GM12891 (cell line): ENCODE results near the gene NR6A1.

ENCODE experiments used
- DNase-seq: peaks from one replicate; pipeline ENCODE4 v3.0.0; 2011; ENCODE audit warnings: low spot score; ENCODE audit not compliant: insufficient read length
- FAIRE-seq: peaks from 2 replicates; lab custom pipeline; 2011; peaks lifted over from hg19 to GRCh38; lab: Jason Lieb, UNC
- PAX5 ChIP-seq: IDR thresholded peaks from 2 replicates; pipeline ENCODE4 v1.6.1; 2011; ENCODE audit warnings: low read length, moderate library complexity, mild to moderate bottlenecking; ENCODE audit not compliant: insufficient read depth, severe bottlenecking
- POLR2A ChIP-seq: IDR thresholded peaks from 2 replicates; pipeline ENCODE4 v1.6.1; 2011; ENCODE audit warnings: low read depth, low read length, control low read depth
- POLR2AphosphoS5 ChIP-seq: IDR thresholded peaks from 2 replicates; pipeline ENCODE4 v1.6.1; 2011; ENCODE audit warnings: low read depth, low read length, control low read depth
- POU2F2 ChIP-seq: IDR thresholded peaks from 2 replicates; pipeline ENCODE4 v1.6.1; 2011; ENCODE audit warnings: low read depth, mild to moderate bottlenecking, control low read depth, low read length, moderate library complexity
- SPI1 ChIP-seq: IDR thresholded peaks from 2 replicates; pipeline ENCODE4 v1.6.1; 2011; ENCODE audit warnings: low read depth, low read length, control low read depth
- TAF1 ChIP-seq: IDR thresholded peaks from 2 replicates; pipeline ENCODE4 v1.6.1; 2011; ENCODE audit warnings: low read depth, low read length, control low read depth

NR6A1 gene

GRCh38 chr9:124716808-124717207 lies 54.3 kb downstream of the NR6A1 start:
- DNase-seq (no peak), FAIRE-seq (no peak)
- TF ChIP-seq POLR2A: no peak
- no peak for TF ChIP-seq POU2F2
- TF ChIP-seq TAF1: no peak
- no peak for TF ChIP-seq PAX5
- TF ChIP-seq SPI1: no peak
- no peak for TF ChIP-seq POLR2AphosphoS5

GRCh38 chr9:124710766-124711165 lies 60.3 kb downstream of the NR6A1 start:
- FAIRE-seq (no peak), DNase-seq (no peak)
- TF ChIP-seq POU2F2: no peak

- TF ChIP-seq POLR2A (no peak), POU2F2 (no peak), POLR2AphosphoS5 (no peak), TAF1 (no peak), PAX5 (no peak), SPI1 (peak; percentile 85)
- FAIRE-seq (no peak), DNase-seq (no peak)
Measured at GRCh38 chr9:124709292-124709690, 61.8 kb downstream of the NR6A1 start.

GRCh38 chr9:124708633-124709291 lies 62.3 kb downstream of the NR6A1 start:
- FAIRE-seq: no peak
- TF ChIP-seq SPI1 (no peak), POLR2A (no peak), POLR2AphosphoS5 (no peak), TAF1 (no peak), POU2F2 (no peak), PAX5 (no peak)
- DNase-seq: no peak

- TF ChIP-seq POLR2AphosphoS5: no peak
- no peak for DNase-seq
- FAIRE-seq: no peak
Measured at GRCh38 chr9:124708074-124708473, 63.0 kb downstream of the NR6A1 start.

GRCh38 chr9:124707666-124708065 lies 63.4 kb downstream of the NR6A1 start:
- DNase-seq (no peak), FAIRE-seq (no peak)
- TF ChIP-seq POU2F2: no peak
- TF ChIP-seq SPI1: no peak
- TF ChIP-seq TAF1: no peak
- no peak for TF ChIP-seq POLR2A
- no peak for TF ChIP-seq POLR2AphosphoS5
- no peak for TF ChIP-seq PAX5

GRCh38 chr9:124706685-124707084 lies 64.4 kb downstream of the NR6A1 start:
- FAIRE-seq (no peak), DNase-seq (no peak)
- TF ChIP-seq POLR2AphosphoS5: no peak
- no peak for TF ChIP-seq TAF1

GRCh38 chr9:124699575-124699974 lies 71.5 kb downstream of the NR6A1 start:
- no peak for DNase-seq
- FAIRE-seq: no peak
- no peak for TF ChIP-seq POLR2AphosphoS5
- TF ChIP-seq POLR2A: no peak
- TF ChIP-seq SPI1: no peak
- no peak for TF ChIP-seq PAX5
- no peak for TF ChIP-seq POU2F2
- no peak for TF ChIP-seq TAF1

GRCh38 chr9:124698265-124698664 lies 72.8 kb downstream of the NR6A1 start:
- no peak for DNase-seq
- TF ChIP-seq POLR2AphosphoS5 (no peak), PAX5 (no peak), POU2F2 (no peak), TAF1 (no peak), POLR2A (no peak), SPI1 (no peak)
- FAIRE-seq: no peak

GRCh38 chr9:124697326-124698200 lies 73.5 kb downstream of the NR6A1 start:
- FAIRE-seq (no peak), DNase-seq (no peak)
- TF ChIP-seq POLR2AphosphoS5 (no peak), POU2F2 (no peak), TAF1 (no peak), PAX5 (no peak), POLR2A (no peak), SPI1 (no peak)
